Memory B cell (primary cell): ENCODE measurements around the gene NDUFS7.

Source experiments
- ATAC-seq: fragments of 150-1000 bp; cut with Tn5 transposase; 2 replicates; pipeline ENCODE4 v1.10.0; 2021; ENCODE audit warnings: low read depth, mild to moderate bottlenecking, moderate library complexity
- DNase-seq, 2 donors: peaks; one replicate each; pipeline ENCODE4 v3.0.0; 2022; ENCODE audit warnings: low spot score in 2 of 2
- H3K27ac Mint-ChIP-seq: one replicate; pipeline ENCODE4 v1.8.0; 2022; ENCODE audit warnings: mild to moderate bottlenecking, moderate library complexity, mixed read lengths
- H3K27me3 Mint-ChIP-seq: one replicate; pipeline ENCODE4 v1.8.0; 2022; ENCODE audit warnings: mixed read lengths
- H3K36me3 Mint-ChIP-seq: one replicate; pipeline ENCODE4 v1.8.0; 2022; ENCODE audit warnings: mild to moderate bottlenecking, mixed read lengths
- H3K4me1 Mint-ChIP-seq: one replicate; pipeline ENCODE4 v1.8.0; 2022; ENCODE audit warnings: mixed read lengths
- H3K4me3 Mint-ChIP-seq: one replicate; pipeline ENCODE4 v1.8.0; 2022; ENCODE audit warnings: mild to moderate bottlenecking, moderate library complexity, mixed read lengths
- H3K9me3 Mint-ChIP-seq: one replicate; pipeline ENCODE4 v1.8.0; 2022; ENCODE audit warnings: mixed read lengths

The NDUFS7 gene

GRCh38 chr19:1396768-1397679 lies 13.3 kb downstream of the NDUFS7 start:
- peaks cover 4% of the 10 kb centered on the region for H3K36me3 Mint-ChIP-seq
- no peak overlapping the region for H3K27ac Mint-ChIP-seq
- H3K9me3 Mint-ChIP-seq: no peaks in the 10 kb centered on the region

GRCh38 chr19:1397838-1398237 lies 14.1 kb downstream of the NDUFS7 start:
- H3K27me3 Mint-ChIP-seq: peaks cover 5% of the 10 kb centered on the region
- H3K27ac Mint-ChIP-seq: no peak overlapping the region
- peaks cover 7% of the 10 kb centered on the region for H3K4me1 Mint-ChIP-seq
- H3K4me3 Mint-ChIP-seq: no peak overlapping the region
- no peaks in the 10 kb centered on the region for H3K9me3 Mint-ChIP-seq
- no peaks in the 10 kb centered on the region for H3K36me3 Mint-ChIP-seq
- ATAC-seq (no peak), DNase-seq (no peak)

More at GRCh38 chr19:1396768-1397679, 13.3 kb downstream of the NDUFS7 start:
- no peak for ATAC-seq
- no peak for DNase-seq
- Mint-ChIP-seq H3K27me3 (no peaks in the 10 kb centered on the region), H3K4me3 (no peak overlapping the region), H3K4me1 (peaks cover 3% of the 10 kb centered on the region)

- H3K36me3 Mint-ChIP-seq: no peaks in the 10 kb centered on the region
- no peaks in the 10 kb centered on the region for H3K9me3 Mint-ChIP-seq
These were observed 15.4 kb downstream of the NDUFS7 start for GRCh38 chr19:1399079-1399478.

GRCh38 chr19:1399745-1400144 lies 16.0 kb downstream of the NDUFS7 start:
- Mint-ChIP-seq H3K4me1 (peaks cover 10% of the 10 kb centered on the region), H3K36me3 (no peaks in the 10 kb centered on the region), H3K4me3 (no peak overlapping the region), H3K9me3 (no peaks in the 10 kb centered on the region), H3K27ac (no peak overlapping the region), H3K27me3 (peaks cover 13% of the 10 kb centered on the region)
- DNase-seq (no peak), ATAC-seq (no peak)

More at GRCh38 chr19:1399079-1399478, 15.4 kb downstream of the NDUFS7 start:
- no peak overlapping the region for H3K4me3 Mint-ChIP-seq
- H3K27ac Mint-ChIP-seq: no peak overlapping the region
- peaks cover 10% of the 10 kb centered on the region for H3K4me1 Mint-ChIP-seq
- ATAC-seq: no peak
- DNase-seq: no peak
- H3K27me3 Mint-ChIP-seq: peaks cover 10% of the 10 kb centered on the region

GRCh38 chr19:1400281-1401137 lies 16.8 kb downstream of the NDUFS7 start:
- H3K27ac Mint-ChIP-seq: no peak overlapping the region
- peak; percentile 31 for ATAC-seq
- no peaks in the 10 kb centered on the region for H3K36me3 Mint-ChIP-seq

GRCh38 chr19:1401138-1401888 lies 17.6 kb downstream of the NDUFS7 start, which contains the start of gene GAMT:
Gene GAMT, minus strand, starts transcription at chr19:1401542. Its CDS starts 66 bp downstream, at chr19:1401476.
- ATAC-seq (peak; percentile 83), DNase-seq (peak; percentile 35 to 64)
- Mint-ChIP-seq H3K4me1 (peaks cover 9% of the 10 kb centered on the region), H3K27ac (no peak within 1 kb of the TSS), H3K4me3 (peak within 1 kb of the TSS; percentile 75), H3K27me3 (peaks cover 13% of the 10 kb centered on the region), H3K36me3 (no peaks in the 10 kb centered on the region), H3K9me3 (no peaks in the 10 kb centered on the region)

More at GRCh38 chr19:1400281-1401137, 16.8 kb downstream of the NDUFS7 start:
- Mint-ChIP-seq H3K9me3 (no peaks in the 10 kb centered on the region), H3K4me1 (peaks cover 10% of the 10 kb centered on the region), H3K27me3 (peaks cover 13% of the 10 kb centered on the region), H3K4me3 (peak overlapping the region; percentile 75)
- DNase-seq: no peak

- DNase-seq (no peak), ATAC-seq (no peak)
- Mint-ChIP-seq H3K9me3 (no peaks in the 10 kb centered on the region), H3K36me3 (no peaks in the 10 kb centered on the region), H3K4me3 (peak overlapping the region; percentile 56), H3K4me1 (peaks cover 12% of the 10 kb centered on the region), H3K27me3 (peaks cover 13% of the 10 kb centered on the region), H3K27ac (no peak overlapping the region)
These were observed 18.1 kb downstream of the NDUFS7 start for GRCh38 chr19:1401889-1402217.

- no peaks in the 10 kb centered on the region for H3K36me3 Mint-ChIP-seq
- peaks cover 12% of the 10 kb centered on the region for H3K4me1 Mint-ChIP-seq
- ATAC-seq (no peak), DNase-seq (no peak)
- peaks cover 13% of the 10 kb centered on the region for H3K27me3 Mint-ChIP-seq
- H3K9me3 Mint-ChIP-seq: no peaks in the 10 kb centered on the region
- H3K4me3 Mint-ChIP-seq: peak overlapping the region; percentile 69
- no peak overlapping the region for H3K27ac Mint-ChIP-seq
These were observed 18.8 kb downstream of the NDUFS7 start for GRCh38 chr19:1402411-1403070.

- peak overlapping the region; percentile 82 for H3K4me3 Mint-ChIP-seq
- H3K27me3 Mint-ChIP-seq: peaks cover 13% of the 10 kb centered on the region
- no peaks in the 10 kb centered on the region for H3K9me3 Mint-ChIP-seq
These were observed 23.2 kb downstream of the NDUFS7 start for GRCh38 chr19:1406774-1407527.

GRCh38 chr19:1407528-1408299 lies 24.0 kb downstream of the NDUFS7 start, which contains the start of gene DAZAP1:
Gene DAZAP1, plus strand, starts transcription at chr19:1407586. Its CDS starts 188 bp downstream, at chr19:1407774.
- Mint-ChIP-seq H3K27ac (peak within 1 kb of the TSS; percentile 87), H3K36me3 (no peaks in the 10 kb centered on the region), H3K9me3 (no peaks in the 10 kb centered on the region), H3K27me3 (peaks cover 9% of the 10 kb centered on the region), H3K4me3 (peak within 1 kb of the TSS; percentile 88), H3K4me1 (peaks cover 33% of the 10 kb centered on the region)
- DNase-seq (peak; percentile 38 to 69), ATAC-seq (no peak)

More at GRCh38 chr19:1406774-1407527, 23.2 kb downstream of the NDUFS7 start:
- Mint-ChIP-seq H3K36me3 (no peaks in the 10 kb centered on the region), H3K4me1 (peaks cover 35% of the 10 kb centered on the region), H3K27ac (peak overlapping the region; percentile 87)
- DNase-seq (peak; percentile 99), ATAC-seq (peak; percentile 78)

- Mint-ChIP-seq H3K4me3 (peak overlapping the region; percentile 88), H3K36me3 (no peaks in the 10 kb centered on the region), H3K27ac (peak overlapping the region; percentile 73), H3K9me3 (no peaks in the 10 kb centered on the region), H3K4me1 (peaks cover 29% of the 10 kb centered on the region), H3K27me3 (peaks cover 4% of the 10 kb centered on the region)
- DNase-seq (peak; percentile 24 to 41), ATAC-seq (no peak)
These were observed 24.8 kb downstream of the NDUFS7 start for GRCh38 chr19:1408300-1409203.
